Activated CD8-positive, alpha-beta memory T cell treated with anti-CD3 and anti-CD28 coated beads, Interleukin-2, amount 50 U/mL, for 1 hour (primary cell): Measurements from ENCODE around the gene PLCL1.

Experiments
- DNase-seq: peaks from one replicate; pipeline ENCODE4 v3.0.0-alpha.2; 2020; ENCODE audit errors: extremely low read depth

Gene PLCL1

GRCh38 chr2:198116756-198117155 lies 312.4 kb downstream of the PLCL1 start:
- DNase-seq: no peak

DNA sequence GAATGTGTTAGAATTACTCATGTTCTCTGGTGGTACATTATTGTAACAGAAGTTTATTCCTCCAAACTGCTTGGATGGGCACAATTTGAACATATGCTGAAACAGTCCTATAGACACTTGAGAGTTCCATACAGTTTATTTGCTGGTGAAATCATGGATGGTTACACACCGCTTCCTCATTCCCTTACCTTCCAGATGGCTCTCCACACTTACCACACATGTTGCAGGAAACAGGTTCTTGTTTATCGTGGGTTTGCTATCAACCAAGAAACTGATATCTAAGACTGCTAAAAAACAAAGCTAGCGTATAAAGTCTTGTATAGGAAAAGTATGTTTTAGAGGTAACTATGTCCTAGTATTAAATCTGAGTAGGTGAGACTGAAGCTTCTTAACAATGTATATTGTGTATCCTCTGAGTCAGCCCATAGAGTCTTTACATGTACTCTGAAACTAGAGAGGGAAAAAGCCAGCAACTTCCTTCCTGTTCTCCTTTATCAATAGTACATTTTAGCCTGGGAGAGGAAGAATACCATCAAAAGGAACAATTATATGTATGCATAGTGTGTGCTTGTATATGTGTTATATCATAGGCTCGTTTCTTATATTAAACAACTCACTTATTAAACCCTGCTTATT lies 313.1 kb downstream of the PLCL1 start:
- DNase-seq: no peak

DNA sequence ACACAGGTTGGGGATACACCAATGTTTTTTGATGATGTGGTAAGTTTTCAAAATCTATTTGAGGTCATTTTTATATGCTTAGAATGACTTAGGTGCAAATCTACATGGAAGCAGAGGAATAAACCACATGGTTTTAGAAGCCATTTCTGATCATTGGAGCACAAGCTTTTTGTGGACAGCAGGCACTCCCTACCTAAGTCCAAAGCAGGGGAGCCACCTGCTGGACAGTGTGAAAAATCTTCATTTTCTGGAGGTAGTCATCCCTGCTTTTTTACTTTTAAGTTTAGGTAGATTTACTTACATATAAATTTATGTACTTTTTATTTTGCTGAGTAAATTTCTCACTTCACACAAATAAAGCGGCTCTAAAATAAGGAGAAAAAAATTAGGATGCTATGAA lies 323.2 kb downstream of the PLCL1 start:
- DNase-seq: no peak

DNA sequence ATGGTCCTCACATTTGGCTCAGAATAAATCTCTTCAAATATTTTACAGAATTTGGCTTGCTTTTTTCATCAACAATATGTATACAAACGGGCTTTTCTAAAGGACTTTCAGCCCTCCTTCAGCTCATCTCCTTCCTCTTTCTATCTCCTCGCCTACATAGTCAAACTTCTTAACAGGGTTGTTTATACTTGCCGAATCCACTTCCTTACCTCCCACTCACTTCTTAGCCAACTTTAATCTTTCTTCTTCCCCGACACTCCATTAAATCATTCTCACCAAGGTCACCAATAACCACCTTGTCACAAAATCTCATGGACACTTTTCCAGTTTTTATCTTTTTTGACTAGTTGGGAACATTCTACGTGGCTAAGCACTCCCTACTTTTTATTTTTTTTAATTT lies 325.2 kb downstream of the PLCL1 start:
- no peak for DNase-seq

DNA sequence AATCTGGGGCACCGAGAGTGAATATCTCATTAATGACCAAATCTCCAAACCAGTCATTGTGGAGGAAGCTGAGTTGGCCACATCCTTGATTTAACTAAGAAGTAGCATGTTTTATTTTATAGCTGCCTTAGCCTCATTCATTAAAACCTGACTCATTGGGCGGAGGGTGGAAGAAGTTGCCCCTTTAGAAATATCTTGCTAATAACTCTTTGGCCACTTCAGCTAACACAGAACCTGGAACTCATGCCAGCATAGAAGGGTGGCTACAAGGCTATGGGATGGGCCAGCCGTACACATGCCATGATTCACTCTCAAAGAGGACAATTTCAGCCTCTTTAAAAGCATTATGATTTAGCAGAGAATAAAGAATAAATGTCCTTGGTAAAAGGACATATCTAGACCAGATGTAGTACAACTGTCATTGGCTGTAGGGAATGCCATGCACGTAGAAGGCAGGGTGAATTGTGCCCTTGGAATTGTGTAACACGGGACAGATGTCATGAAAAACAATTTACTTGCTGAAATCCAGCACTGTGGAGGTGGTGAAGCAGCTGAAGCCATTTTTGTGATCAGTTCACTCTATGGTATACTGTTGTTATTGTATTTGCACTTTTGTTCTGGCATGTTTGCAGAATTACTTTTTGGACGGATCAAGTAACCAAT lies 330.0 kb downstream of the PLCL1 start:
- DNase-seq: no peak

DNA sequence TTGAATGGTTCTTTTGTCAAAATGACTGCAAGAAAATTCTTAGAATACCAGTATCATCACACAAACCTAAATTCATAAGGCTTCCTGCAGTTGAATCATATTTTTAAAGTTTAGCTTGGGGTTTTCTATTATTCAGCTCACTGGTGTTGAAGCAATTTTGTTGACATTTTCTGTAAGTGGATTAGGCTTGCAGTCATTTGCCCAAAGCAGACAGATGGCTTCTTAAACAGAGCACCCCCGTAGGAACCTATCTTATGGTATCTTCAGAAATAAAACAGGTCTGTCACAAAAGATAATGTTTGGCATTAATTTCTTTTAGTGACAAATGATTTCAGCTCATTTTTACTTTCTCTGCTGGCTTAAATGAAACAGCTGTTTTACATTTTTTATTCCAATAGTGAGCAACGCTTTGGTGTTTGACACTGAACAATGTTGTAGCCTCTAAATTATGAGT lies 331.1 kb downstream of the PLCL1 start:
- DNase-seq: no peak

GRCh38 chr2:198136142-198136541 lies 331.7 kb downstream of the PLCL1 start:
- DNase-seq: no peak

DNA sequence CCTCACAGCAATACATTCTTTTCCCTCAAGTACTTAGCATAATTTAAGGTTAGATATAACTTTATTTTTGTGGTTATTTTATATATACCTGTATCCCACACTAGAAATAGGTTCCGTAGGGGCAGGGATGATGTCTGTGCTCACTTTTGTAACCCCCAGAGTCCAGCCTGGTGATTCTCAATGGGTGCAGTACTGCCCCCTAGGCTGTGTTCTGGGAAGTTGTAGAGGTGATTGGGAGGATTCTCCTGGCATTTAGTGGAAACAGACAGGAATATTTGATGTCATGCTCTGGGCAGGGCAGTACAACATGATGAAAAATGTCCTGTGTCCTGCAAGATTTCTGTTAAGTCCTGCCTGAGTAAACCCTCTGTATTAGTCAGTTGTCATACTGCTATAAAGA lies 333.3 kb downstream of the PLCL1 start:
- DNase-seq: no peak

GRCh38 chr2:198141726-198142125 lies 337.3 kb downstream of the PLCL1 start:
- no peak for DNase-seq

- DNase-seq: no peak
These were observed 338.8 kb downstream of the PLCL1 start for GRCh38 chr2:198143156-198143555.

GRCh38 chr2:198143793-198144192 lies 339.4 kb downstream of the PLCL1 start:
- no peak for DNase-seq

GRCh38 chr2:198144660-198145059 lies 340.3 kb downstream of the PLCL1 start:
- no peak for DNase-seq

GRCh38 chr2:198146346-198146940 lies 342.1 kb downstream of the PLCL1 start:
- DNase-seq: no peak

DNA sequence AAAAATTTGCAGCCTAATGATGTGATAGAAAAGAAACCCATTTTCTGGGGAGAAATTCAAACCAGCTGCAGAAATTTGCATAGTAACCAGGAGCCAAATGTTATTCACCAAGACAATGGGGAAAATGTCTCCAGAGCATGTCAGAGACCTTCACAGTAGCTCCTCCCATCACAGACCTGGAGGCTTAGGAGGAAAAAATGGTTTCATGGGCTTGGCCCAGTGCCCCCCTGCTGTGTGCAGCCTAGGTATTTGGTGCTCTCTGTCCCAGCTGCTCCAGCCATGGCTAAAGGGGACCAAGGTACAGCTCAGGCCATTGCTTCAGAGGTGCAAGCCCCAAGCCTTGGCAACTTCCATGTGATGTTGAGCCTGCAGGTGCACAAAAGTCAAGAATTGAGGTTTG lies 352.9 kb downstream of the PLCL1 start:
- no peak for DNase-seq

DNA sequence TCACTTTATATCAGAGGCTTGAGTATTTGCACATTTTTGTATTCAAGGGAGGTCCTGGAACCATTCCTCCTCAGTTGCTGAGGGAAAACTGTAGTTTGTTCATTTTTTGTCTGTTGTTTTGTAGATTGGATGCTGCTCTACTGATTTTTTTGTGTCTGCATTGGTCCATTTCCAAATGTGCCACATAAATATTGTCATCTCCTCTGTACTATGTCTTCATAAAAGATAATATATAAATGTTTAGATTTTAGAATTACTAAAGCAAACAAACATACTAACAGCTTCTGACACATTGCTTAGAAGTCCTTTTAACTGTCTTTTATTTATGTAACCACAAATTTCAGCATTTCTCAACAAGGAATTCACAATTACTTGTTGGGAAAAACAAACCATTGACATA lies 356.8 kb downstream of the PLCL1 start:
- DNase-seq: no peak

DNA sequence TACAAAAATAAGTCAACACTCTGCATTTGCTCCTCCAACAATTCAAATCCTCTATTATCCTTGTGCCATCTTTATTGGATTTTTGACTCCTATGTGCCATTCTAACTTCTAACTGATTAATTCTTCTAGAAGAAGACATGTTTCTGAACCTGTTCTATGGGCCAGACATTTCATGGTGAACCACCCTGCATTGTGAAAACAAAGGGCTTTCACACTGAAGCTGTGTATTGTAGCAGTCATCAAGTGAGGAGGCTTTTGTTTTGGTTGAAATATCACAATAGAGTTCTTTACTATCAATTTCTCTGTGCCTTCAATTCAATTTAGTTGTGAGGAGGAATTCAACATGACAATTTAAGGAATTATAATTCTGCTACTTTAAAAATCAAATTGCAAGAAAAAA lies 357.9 kb downstream of the PLCL1 start:
- no peak for DNase-seq

- no peak for DNase-seq
These were observed 360.4 kb downstream of the PLCL1 start for GRCh38 chr2:198164843-198165242.

GRCh38 chr2:198165289-198165688 lies 360.9 kb downstream of the PLCL1 start:
- DNase-seq: no peak

- no peak for DNase-seq
These were observed 363.0 kb downstream of the PLCL1 start for GRCh38 chr2:198167346-198167745.

GRCh38 chr2:198168651-198169050 lies 364.3 kb downstream of the PLCL1 start:
- no peak for DNase-seq

DNA sequence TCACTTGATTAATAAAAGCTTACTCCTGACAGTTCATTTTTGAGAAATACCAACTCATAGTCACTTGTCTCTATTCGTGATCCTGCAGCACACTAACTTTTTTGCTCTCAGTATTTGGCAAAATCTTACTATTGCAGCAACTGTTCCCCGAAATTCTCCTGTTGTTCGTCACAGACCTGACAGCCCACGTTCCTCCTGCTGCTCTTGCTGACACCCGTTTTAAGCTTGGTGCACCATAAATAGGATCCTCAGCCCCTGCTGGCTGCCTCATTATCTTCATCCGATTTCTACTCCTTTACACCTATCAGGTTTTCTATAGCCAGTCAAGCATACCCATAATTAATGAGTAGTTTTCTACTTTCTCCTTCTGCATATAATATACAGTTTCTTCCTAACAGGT lies 368.8 kb downstream of the PLCL1 start:
- DNase-seq: no peak

DNA sequence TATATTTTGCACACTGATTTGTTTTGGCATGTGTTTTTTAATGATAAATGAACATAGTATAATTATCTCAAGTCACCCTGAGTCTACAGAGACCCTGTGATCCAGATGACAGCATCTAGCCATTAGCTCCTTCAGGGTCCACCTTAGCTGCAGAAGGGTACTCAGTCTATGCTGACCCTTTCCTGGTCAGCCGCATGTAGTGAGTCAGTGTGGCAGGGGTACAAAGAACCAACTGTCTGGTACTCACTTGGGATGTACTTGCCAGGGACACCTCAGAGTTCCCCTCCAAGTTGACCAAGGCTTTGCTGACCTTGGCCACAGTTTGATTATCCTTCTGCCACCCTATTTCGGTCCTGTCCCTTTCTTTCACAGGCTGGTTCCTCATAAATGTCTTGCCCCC lies 369.5 kb downstream of the PLCL1 start:
- no peak for DNase-seq

DNA sequence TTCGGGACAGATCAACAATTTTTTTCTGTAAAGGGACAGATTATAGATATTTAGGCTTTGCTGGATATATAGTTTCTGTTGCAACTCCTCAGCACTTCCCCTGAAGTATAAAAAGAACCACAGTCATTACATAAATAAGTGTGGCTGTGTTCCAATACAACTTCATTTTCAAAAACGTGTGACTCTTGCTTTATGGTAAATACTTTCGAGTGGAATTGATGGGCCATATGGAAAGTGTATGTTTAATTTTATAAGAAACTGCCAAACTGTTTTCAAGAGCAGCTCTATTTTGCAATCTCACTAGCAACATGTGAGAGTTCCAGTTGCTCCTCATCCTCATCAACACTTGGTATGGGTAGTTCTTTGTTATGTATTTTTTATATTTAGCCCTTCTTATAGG lies 370.9 kb downstream of the PLCL1 start:
- DNase-seq: no peak
